ENCODE results near the gene C1QTNF8.

C1QTNF8 gene

GRCh38 chr16:1097156-1097555, 1.1 kb upstream of the C1QTNF8 start:
- no peak for TF ChIP-seq CTCF (conservative IDR thresholded peaks at IDR 0.05; ENCODE audit: low read depth, low read length)
- Histone ChIP-seq H3K79me2 (ENCODE audit: insufficient read depth, low read depth) (no peaks in the 10 kb centered on the region), H3K4me1 (ENCODE audit: low read depth, poor library complexity, severe bottlenecking) (no peaks in the 10 kb centered on the region), H3K4me3 (IDR thresholded peaks at IDR 0.05; ENCODE audit: insufficient read depth, low read depth, low read length) (no peak overlapping the region), H3K36me3 (ENCODE audit: insufficient read depth) (no peaks in the 10 kb centered on the region), H3K27ac (no peak overlapping the region), H4K20me1 (ENCODE audit: insufficient read depth) (no peaks in the 10 kb centered on the region), H3K4me2 (no peak overlapping the region), H3K9ac (no peak overlapping the region), H2AFZ (ENCODE audit: low read depth) (no peak overlapping the region), H3K27me3 (ENCODE audit: insufficient read depth, low read depth) (peaks cover 80% of the 10 kb centered on the region)

GRCh38 chr16:1095450-1096168, 435 bp downstream of the C1QTNF8 start:
- H3K4me3 ChIP-seq (IDR thresholded peaks at IDR 0.05; ENCODE audit: insufficient read depth, low read depth, low read length), result no peak overlapping the region
- TF ChIP-seq CTCF (conservative IDR thresholded peaks at IDR 0.05; ENCODE audit: low read depth, low read length), result no peak
- H2AFZ ChIP-seq (ENCODE audit: low read depth), result no peak overlapping the region
- no peaks in the 10 kb centered on the region for H3K36me3 ChIP-seq (ENCODE audit: insufficient read depth)
- H4K20me1 ChIP-seq (ENCODE audit: insufficient read depth), result no peaks in the 10 kb centered on the region
- H3K27ac ChIP-seq, result no peak overlapping the region
- no peak overlapping the region for H3K4me2 ChIP-seq
- H3K9ac ChIP-seq, result no peak overlapping the region
- H3K79me2 ChIP-seq (ENCODE audit: insufficient read depth, low read depth), result no peaks in the 10 kb centered on the region
- H3K27me3 ChIP-seq (ENCODE audit: insufficient read depth, low read depth), result peaks cover 72% of the 10 kb centered on the region
- H3K4me1 ChIP-seq (ENCODE audit: low read depth, poor library complexity, severe bottlenecking), result no peaks in the 10 kb centered on the region

GRCh38 chr16:1094601-1095449, 1.2 kb downstream of the C1QTNF8 start:
- Histone ChIP-seq H3K4me2 (no peak overlapping the region), H3K4me3 (IDR thresholded peaks at IDR 0.05; ENCODE audit: insufficient read depth, low read depth, low read length) (no peak overlapping the region), H4K20me1 (ENCODE audit: insufficient read depth) (no peaks in the 10 kb centered on the region), H2AFZ (ENCODE audit: low read depth) (no peak overlapping the region), H3K4me1 (ENCODE audit: low read depth, poor library complexity, severe bottlenecking) (no peaks in the 10 kb centered on the region), H3K27ac (no peak overlapping the region), H3K27me3 (ENCODE audit: insufficient read depth, low read depth) (peaks cover 68% of the 10 kb centered on the region), H3K79me2 (ENCODE audit: insufficient read depth, low read depth) (no peaks in the 10 kb centered on the region), H3K9ac (no peak overlapping the region), H3K36me3 (ENCODE audit: insufficient read depth) (no peaks in the 10 kb centered on the region)
- TF ChIP-seq CTCF (conservative IDR thresholded peaks at IDR 0.05; ENCODE audit: low read depth, low read length), result no peak

- Histone ChIP-seq H3K79me2 (ENCODE audit: insufficient read depth, low read depth) (no peaks in the 10 kb centered on the region), H3K4me3 (IDR thresholded peaks at IDR 0.05; ENCODE audit: insufficient read depth, low read depth, low read length) (no peak overlapping the region), H3K4me2 (no peak overlapping the region), H3K27ac (no peak overlapping the region), H3K36me3 (ENCODE audit: insufficient read depth) (no peaks in the 10 kb centered on the region), H3K4me1 (ENCODE audit: low read depth, poor library complexity, severe bottlenecking) (no peaks in the 10 kb centered on the region), H3K9ac (no peak overlapping the region), H3K27me3 (ENCODE audit: insufficient read depth, low read depth) (peaks cover 65% of the 10 kb centered on the region), H2AFZ (ENCODE audit: low read depth) (no peak overlapping the region), H4K20me1 (ENCODE audit: insufficient read depth) (no peaks in the 10 kb centered on the region)
- TF ChIP-seq CTCF (conservative IDR thresholded peaks at IDR 0.05; ENCODE audit: low read depth, low read length), result no peak
Observed at GRCh38 chr16:1094124-1094479, 1.9 kb downstream of the C1QTNF8 start.

Data from KMS-11 (cell line).